Activated naive CD4-positive, alpha-beta T cell (primary cell): Measurements from ENCODE around the gene MACC1.

Experiments used
- DNase-seq, 4 experiments: peaks; one replicate each; lab custom pipeline; 2025; lab: John Stamatoyannopoulos, UW

The MACC1 gene

DNA sequence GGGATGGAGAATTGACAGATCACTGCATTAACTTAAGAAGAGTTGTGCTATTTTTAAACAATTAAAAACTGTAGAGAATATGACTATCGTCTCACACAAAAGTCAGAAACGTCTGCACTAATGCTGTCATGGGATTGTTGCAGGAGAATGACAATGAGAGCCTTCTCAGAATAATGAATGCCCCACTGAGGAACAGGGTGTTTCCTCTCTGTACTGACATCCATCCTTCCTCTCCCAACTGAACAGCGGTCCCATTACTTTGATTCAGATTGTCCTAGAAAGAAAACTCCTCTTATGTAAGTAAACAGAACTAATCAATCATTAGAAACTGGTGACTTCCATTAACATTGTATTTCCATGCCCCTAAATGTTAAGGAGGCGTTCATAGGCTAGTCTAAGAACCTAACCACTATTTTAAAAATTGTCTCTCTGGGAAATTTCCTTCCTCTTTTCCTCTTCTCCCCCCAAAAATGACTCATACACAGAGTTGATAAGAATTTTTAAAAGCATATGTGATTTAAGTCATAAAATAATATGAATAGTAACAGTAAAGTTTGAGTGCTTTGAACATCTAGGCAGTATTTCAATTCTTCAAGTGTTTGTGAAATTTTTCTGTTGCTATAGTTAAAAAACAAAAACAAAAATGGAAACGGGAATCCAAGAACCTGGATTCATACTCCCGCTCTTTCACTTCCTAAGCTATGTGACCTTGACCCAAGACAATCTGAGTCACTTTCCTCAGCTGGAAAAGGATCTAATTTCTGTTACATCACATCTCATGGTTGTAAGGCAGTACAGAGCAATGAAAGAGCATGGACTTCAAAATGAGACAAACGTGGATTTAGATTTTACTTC lies 12.7 kb upstream of the MACC1 start:
- no peak for DNase-seq

DNA sequence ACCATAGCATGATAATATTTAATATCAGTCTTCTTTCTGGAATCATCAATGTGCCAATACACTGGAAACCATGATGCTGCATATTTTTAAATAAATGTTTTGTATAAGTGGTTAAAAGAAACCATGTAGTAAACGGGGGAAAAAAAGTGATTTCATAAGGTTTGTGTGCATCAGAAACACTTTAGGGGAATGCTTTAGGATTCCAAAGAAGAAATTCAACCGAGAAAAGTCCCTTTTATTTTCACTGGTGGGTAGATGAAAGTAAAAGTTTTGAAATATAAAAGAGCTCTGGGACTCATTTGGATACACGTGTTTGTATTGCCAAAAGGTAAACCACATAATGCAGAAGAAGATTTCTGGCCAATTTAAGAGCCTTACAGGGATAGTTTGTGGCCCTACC lies 11.9 kb upstream of the MACC1 start:
- no peak for DNase-seq

DNA sequence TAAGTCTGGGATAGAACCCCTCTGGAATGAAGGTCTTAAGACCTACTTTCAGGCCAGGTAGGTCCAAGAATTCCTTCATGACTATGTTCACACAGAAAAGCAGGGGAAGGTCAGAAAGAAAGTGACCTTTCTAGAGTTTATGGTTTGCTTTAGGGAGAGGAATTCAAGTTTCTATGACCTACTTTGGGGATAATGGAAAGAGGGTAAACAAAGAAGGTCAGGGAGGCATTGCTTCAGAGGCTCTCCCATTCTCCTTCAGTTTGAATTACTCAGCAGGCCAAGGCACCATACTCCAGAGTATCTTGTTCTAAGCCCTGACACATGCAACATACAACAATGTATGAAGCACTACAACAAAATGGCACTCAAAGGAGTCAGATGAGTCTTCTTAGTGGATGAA lies 11.5 kb upstream of the MACC1 start:
- no peak for DNase-seq

DNA sequence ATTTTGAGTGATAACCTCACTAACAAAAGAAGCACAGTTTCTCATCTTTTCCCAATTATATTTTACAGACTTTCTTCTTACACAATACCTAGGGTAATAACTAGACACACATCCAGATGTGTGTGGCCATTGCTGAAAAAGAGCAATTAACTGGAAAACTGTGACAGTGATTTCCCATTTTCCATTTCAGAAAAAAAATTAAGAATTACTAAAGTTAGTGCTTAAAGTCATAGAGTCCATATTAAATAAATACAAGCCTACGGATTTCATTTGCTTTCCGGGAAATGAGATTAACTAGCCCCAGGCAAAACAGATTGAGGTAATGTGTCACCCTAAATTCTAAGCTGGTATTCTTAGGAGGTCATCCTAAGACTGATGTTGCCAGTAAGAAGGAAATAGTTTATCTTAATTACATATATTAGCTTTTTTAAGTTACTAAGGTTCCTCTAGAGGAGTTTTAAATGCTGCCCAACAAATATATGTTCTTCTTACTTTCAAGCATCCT lies 10.2 kb upstream of the MACC1 start:
- no peak for DNase-seq

DNA sequence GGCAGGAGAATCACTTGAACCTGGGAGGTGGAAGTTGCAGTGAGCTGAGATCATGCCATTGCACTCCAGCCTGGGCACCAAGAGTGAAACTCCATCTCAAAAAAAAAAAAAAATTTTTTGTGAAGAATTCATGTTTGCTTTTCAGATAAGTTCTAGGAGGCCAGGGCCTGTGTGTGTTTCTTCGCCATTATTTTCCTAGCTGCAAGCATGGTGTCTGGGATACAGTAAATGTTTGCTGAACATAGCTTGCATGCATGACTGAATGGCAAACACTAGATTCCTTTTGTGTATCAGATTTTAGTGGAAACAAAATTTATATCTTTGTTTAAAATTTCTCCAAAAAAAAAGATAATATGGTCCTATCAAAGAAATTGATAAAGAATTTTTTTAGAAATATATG lies 9.7 kb upstream of the MACC1 start:
- DNase-seq: no peak

DNA sequence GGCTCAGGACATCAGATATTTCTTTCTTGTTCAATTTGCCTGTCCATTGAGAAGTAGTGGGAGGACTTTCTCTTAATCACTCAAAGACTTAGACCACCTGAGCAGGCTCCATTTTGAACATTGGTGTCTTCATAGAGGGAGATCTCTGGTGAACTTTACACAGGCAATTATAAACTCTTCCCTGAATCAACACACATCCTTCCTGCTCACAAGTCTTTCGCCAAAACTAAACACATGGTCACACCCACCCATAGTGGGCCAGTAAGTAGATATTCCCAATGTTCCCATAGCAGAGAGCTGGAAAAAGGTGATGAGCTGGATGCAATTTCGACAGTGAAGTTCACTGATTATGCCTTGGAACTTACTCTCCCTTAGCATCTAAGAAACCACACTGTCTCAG lies 8.2 kb upstream of the MACC1 start:
- no peak for DNase-seq

DNA sequence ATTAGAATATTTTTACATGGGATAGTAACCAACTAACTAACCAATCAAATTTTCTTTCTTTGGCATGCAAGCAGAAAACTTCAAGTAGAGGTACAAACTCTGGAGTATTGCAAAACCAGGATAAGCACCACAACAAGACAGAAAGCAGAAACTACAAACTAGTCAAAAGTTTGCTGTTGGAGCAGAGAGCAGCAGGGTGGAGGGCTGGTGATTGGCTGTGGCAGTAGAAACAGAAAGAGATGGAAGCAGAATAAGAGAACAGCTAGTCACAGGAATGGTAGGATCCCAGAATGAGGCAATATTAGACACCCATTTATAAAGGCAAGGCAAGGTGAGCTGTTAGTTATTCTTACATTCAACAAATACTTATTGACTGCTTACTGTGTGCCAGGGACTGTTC lies 6.8 kb upstream of the MACC1 start:
- DNase-seq: no peak

DNA sequence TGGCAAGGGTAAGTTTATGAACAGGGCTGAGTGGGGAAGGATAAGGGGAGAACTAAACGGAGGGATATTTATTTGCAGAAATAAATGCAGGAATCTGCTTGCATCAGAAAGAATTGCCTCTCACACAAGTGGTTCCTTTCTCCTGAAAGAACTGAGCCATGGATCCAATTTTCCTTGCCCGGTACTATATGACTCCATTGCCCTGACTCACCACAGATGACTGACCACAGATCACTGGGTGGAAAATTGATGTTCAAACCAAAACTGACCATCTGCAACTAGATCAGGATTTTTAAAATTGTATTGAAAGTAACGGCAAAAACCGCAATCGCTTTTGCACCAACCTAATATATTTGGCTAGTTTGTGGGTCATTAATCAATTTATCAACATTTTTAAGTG lies 6.2 kb upstream of the MACC1 start:
- no peak for DNase-seq

DNA sequence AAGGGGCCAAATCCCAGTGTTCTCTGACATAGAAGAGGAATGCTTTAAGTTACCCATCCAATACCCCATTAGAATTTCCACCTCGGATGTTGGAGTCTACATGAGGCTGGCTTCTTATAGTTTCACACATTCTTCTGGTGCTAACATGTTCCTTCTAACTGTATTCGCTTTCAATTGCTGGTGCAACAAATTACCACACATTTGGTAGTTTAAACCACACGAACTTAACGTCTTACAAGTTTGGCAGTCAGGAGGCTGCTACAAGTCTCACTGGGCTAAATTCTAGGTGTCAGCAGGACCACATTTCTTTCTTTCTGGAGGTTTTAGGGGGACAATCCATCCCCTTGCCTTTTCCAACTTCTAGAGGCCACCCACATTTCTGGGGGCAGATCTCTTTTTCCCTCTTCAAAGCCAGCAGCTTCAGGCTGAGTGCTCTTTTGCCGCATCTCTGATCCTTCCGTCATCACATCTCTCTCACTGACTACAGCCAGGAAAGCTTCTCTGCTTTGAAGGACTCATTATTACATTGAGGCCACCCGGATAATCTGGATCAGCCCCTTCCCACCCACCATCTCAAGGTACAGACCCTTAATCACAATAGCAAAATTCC lies 5.1 kb upstream of the MACC1 start:
- no peak for DNase-seq

DNA sequence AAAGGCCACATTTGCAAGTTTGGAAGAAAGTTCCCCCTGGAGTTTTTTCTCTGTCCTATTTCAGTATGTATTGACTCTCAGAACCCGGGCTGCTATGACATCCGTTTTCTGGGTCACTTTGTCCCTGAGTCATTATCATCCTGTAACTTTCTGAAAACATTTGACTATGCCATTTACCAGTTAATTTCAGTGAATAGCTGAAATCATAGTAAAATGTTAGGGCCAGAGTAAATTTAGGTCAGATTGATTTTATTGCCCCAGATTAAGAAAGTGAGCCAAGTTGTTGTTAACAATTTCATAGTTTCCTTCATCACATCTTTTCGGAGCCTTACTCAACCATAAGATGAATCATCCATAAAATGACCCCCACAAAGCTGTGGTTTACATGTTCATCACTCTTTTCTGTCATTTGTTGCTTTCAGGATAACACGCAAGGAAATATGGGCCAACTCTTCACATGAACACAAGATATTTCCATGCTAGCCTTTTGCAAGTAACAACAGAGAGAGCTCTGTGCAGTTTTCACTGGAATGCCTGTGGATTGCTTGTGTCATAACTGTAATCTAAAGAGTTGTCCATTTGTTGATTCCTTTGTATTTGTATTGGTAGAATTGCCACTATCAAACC lies 3.9 kb upstream of the MACC1 start:
- no peak for DNase-seq

DNA sequence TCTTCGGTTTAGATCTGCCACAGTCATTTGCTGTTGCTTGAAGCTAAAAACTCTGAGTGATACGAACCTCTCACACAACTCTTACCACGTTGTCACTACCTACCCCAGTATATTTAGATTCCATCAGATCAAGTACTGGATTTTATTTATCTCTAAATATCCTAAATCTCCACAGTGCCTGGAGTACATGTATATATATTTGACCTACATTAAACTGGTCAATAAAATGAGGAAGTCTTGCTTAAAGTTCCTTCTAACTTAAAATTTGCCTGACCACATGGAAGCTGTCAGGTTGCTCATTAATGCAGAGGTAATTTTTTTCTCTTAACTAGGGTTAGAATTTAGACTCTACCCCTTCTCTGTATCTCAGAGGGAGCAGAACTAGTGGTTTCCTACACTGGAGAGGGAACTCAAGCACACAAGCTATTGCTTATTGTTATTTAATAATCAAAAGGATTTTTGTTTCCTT lies 3.1 kb upstream of the MACC1 start:
- DNase-seq: no peak

DNA sequence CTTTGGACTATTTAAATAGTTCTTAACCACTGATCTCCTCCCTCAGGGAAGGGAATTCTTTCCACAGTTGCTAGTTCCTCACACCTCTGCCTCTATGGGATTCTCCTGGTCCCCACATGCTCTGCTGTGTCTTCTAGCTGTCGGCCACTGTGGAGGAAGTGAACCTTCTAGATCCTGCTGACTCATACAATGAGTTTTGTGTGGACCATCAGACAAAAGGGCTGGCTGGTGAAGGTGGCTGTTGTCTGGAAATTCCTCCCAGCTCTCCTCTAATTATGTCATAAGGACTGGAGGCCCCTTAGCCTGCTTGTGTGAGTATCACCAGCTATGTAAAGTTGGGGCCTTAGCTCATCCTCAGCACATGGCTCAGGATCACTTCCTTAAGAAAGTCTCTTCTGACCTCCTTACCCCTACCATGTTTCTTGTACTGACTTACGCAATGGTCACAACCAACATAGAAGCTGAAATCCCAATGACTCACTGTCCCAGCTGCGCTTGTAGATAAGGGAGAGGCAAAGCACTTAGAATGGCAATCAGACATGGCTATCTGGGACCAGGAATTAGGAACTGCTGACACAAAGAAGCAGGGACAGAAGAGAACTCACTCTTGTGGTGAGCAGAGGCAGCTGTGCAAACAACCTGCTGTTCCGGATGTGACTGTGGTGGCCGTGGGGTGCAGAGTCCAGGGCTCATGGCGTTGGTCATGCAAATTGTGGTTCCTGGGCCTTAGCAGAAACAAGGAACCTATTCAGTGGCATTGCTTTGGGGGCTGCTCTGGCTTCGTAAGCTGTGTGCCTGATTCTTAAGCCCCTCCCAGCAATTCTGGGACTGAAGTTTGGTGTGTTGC lies 2.5 kb upstream of the MACC1 start:
- no peak for DNase-seq

DNA sequence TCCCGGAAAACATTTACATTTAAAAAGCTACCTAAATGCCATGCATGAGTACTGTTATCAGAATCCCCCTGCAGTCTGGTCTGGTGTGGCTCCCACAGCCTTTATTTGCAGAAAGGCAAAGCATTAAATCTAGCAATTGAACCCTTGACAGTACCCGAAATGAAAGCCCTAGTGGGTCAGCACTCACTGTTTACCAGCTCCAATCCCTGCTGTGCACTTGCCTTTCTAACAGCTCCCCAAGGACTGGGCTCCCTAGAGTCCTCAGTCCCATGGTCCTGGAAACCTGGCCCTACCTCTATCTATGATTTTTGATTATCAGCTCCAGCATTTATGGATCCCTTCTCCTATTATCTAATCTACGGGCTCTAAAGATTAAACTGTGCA lies 1.9 kb upstream of the MACC1 start:
- DNase-seq: no peak

DNA sequence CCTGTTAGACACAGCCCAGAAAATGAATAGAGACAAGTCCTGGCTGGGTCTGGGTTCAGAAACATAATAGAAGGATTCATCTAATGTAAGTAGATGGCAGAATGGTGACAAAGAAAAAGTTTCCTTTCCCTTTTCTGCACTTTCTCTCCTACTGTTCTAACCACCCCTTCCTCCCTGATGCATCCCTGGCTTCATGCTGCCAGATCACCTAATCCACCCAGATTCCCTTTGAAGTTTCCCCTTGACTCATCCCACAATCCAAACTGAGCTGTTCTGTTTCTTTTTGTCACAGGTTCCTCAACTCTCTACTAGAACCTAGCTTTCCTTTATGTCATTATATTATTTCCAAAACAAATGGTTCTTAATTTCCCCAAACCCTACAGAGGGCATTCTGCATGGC lies 1.1 kb upstream of the MACC1 start:
- DNase-seq: no peak

DNA sequence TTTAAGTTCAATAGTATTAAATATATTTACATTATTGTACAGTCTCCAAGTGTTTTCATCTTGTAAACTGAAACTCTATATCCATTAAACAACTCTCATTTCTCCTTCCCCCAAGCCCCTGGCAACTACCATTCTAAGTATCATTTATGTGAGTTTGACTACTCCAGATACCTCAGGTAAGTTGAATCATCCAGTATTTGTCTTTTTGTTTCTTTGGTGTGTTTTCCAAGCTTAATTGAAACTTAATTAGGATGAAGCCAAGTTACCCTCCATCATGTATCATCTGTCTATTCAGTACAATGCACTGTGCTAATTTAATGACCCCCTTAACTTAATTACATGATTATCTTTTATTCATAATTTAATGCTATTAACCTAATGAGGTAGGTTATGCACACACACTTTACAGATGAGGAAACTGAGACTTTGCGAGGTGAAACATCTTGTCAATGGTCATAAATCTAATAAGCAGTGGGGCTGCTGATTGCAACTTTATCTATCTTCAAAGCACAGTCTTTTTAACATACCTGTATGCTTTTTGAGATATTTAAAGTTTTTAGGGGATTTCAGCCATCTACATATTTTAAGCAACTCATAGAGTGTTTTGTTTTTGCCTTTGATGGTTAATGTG lies 663 bp downstream of the MACC1 start:
- no peak for DNase-seq

DNA sequence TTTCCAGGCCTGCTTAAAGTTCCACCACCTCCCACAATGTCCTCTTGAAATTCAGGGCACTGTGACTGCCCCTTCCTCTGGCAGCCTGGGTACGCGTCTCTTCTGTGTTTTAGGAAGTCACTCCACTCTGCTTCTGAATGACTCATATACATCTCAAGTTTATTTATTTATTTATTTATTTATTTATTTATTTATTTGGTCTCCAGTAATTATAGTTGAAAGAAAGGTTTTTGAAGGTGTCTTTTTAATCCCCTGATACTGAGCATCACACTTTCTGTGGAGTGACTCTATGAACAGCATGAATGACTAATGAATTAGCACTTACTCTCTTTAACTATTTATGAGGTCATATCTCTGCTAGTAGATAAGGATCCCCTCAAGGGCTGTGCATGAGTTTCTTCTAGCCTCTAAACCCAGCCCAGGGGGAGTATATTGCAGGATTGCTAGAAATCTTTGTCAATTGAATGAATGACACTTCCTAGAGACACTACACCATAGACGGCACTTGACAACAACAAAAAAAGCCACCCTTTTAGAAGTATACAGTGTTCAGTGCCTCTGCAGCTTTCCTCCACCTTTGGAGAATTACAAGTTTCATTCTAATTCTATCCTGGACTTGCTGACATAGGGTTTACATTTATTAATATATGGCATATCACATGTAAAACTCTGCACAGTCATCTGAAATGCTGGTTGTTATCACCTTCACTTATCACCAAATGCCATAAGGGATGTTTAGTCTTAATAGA lies 2.1 kb downstream of the MACC1 start:
- no peak for DNase-seq

DNA sequence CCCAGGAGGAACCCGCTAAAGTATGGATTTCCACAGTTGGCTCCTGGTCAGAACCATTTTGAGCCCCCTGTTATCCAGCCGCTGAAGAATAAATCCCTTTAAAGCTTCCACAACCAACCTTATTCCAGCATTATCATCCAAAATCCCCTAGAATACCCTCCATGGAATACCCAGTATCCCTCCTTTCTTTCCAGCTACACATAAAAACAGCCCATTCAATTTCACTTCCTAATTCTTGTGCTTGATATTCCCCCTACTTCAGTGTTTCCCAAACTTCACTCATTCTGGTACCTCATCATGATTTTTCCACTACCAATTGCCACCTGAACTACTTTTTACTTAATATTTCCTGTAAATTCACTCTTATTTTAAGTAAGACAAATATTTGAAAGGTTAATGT lies 3.1 kb downstream of the MACC1 start:
- no peak for DNase-seq

DNA sequence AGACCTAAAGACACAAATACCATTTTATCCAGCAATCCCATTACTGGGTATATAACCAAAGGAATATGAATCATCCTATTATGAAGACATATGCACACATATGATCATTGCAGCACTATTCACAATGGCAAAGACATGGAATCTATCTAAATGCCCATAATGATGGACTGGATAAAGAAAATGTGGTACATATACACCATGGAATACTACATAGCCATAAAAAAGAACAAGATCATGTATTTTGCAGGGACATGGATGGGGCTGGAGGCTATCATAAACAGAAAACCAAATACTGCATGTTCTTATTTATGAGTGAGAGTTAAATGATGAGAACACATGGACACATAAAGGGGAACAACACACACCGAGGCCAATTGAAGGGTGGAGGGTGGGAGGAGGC lies 3.8 kb downstream of the MACC1 start:
- DNase-seq: no peak

DNA sequence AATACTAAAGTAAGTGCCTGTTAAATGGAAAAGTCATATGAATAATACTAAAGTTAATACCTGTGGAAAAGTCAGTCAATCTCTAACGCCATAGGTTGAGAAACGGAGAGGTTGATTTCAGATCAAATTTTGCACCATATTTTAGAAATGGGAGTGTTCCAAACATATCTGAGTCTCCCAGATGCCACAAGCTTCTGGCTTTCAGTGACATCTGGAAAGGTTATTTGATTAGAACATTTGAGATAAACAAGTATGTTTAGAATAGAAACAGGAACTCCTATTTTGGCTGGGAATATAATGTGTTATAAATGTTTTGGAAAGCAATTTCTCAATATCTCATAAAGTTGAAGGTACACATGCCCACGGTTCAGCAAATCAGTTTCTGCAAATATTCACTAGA lies 5.8 kb downstream of the MACC1 start:
- DNase-seq: no peak

DNA sequence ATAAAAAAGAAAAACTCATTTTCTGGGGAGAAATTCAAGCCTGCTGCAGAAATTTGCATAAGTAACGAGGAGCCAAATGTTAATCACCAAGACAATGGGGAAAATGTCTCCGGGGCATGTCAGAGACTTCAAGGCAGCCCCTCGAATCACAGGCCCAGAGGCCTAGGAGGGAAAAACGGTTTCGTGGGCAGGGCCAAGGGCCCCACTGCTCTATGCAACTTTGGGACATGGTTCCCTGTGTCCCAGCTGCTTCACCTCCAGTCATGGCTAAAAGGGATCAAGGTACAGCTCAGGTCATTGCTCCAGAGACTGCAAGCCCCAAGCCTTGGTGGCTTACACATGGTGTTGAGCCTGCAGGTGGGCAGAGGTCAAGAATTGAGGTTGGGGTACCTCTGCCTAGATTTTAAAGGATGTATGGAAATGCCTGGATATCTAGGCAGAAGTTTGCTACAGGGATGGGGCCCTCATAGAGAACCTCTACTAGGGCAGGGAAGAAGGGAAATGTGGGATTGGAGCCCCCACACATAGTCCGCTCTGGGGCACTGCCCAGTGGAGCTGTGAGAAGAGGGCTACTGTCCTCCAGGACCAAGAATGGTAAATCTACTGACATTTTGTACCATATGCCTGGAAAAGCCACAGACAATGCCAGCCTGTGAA lies 8.4 kb downstream of the MACC1 start:
- no peak for DNase-seq
